Heart right ventricle (tissue), 16 donors: ENCODE measurements around the gene ELOVL3. TPM values are rescaled to one million over a fixed set of nuclear protein-coding genes. Genes with fewer than 3 reads are reported as not detected.
A peak's percentile ranks its signal among the peaks of the same experiment; 100 is the strongest.

ENCODE experiments used
- ATAC-seq, 8 donors: fragments of 200-7000 bp; cut with Tn5 transposase; one replicate each; pipeline ENCODE4 v1.9.1; 2020; ENCODE audit warnings: mild to moderate bottlenecking in 8 of 8, moderate library complexity in 8 of 8, moderate number of reproducible peaks in 1 of 8
- DNase-seq, 2 donors: peaks; one replicate each; pipeline ENCODE4 v3.0.0-alpha.2; 2020
- H3K27ac ChIP-seq, 10 donors: fragments of 200-600 bp; sonication (generic) in 2 of 10; one replicate each; pipeline versions ENCODE4 v1.5.0 to v1.8.0; 2020 to 2022; ENCODE audit warnings: mild to moderate bottlenecking in 3 of 10
- H3K27me3 ChIP-seq, 7 donors: fragments of 200-600 bp; one replicate each; pipeline ENCODE4 v1.8.0; 2021 to 2022; ENCODE audit warnings: mild to moderate bottlenecking in 2 of 7
- H3K36me3 ChIP-seq, 9 donors: fragments of 200-600 bp; sonication (generic) in 1 of 9; one replicate each; pipeline versions ENCODE4 v1.5.0 to v1.8.0; 2020 to 2022; ENCODE audit warnings: mild to moderate bottlenecking in 2 of 9
- H3K4me1 ChIP-seq, 9 donors: fragments of 200-600 bp; sonication (generic) in 1 of 9; one replicate each; pipeline versions ENCODE4 v1.5.0 to v1.8.0; 2020 to 2022; ENCODE audit warnings: mild to moderate bottlenecking in 4 of 9
- H3K4me3 ChIP-seq, 10 donors: fragments of 200-600 bp; sonication (generic) in 2 of 10; one replicate each; pipeline versions ENCODE4 v1.5.0 to v1.8.0; 2020 to 2022; ENCODE audit warnings: mild to moderate bottlenecking in 7 of 10, moderate library complexity in 2 of 10
- H3K9me3 ChIP-seq, 11 donors: fragments of 200-600 bp in 10 of 11; sonication (generic) in 2 of 11; one replicate each; pipeline versions ENCODE4 v1.5.0 to v1.8.0; 2013 to 2022; ENCODE audit warnings: mild to moderate bottlenecking in 2 of 11, control low read depth in 1 of 11, moderate library complexity in 1 of 11
- WGBS, 2 donors: extraction: QIAGEN DNeasy Blood & Tissue Kit; methylation state at CpG; one replicate each; pipeline ENCODE4 v1.1.7; 2013; ENCODE audit warnings: inconsistent platforms in 1 of 2; 5-methylcytosine and 5-hydroxymethylcytosine counted together
- intact Hi-C, 10 donors: fragments of 100-400 bp; cut with DNase I; formaldehyde crosslinking; loops; one replicate each; pipeline versions ENCODE4 v1.11.1 to v1.14.2; 2022
- polyA plus RNA-seq, 2 donors: library from polyadenylated mRNA; stranded (reverse); fragments of 200-250 nt; gene quantifications; one replicate each; pipeline ENCODE4 v1.2.3, GENCODE V29; 2013
- total RNA-seq, 10 donors: library from RNA; stranded (reverse); fragmentation: NEBNext Ultra II Directional in 3 of 10; extraction: Animal tissue kit (Norgen Biotek cat#: 25700) in 3 of 10; gene quantifications; one replicate each; pipeline versions ENCODE4 v1.2.1 to v1.2.4, GENCODE V29; 2021 to 2023
- TF ChIP-seq, protein P1 (sequence below), 9 donors: fragments of 200-600 bp; sonication (generic) in 2 of 9; IDR thresholded peaks; one replicate each; pipeline versions ENCODE4 v1.5.0 to v1.8.0; 2021 to 2022; ENCODE audit warnings: antibody characterized with exemption in 9 of 9, mild to moderate bottlenecking in 5 of 9, moderate library complexity in 1 of 9
- donor health status: Arrhythmogenic right ventricular cardiomyopathy.
- donor health status: ischemic (EF 13 %, LVEDD 7.1; RV severe dilation, severe dysfunction).
- donor health status: healthy with polysubstance abuse.
- donor health status: DM: no; HTN: yes; CAD: no.
- donor health status: DM: no; HTN: no; CAD: no.
- donor health status: ischemic (EF 25% LVEDD 6.9; RV normal size, moderate dysfunction).
- donor health status: ischemic (EF 25% LVEDD 5.7; RV mildly dilated, moderate dysfunction).
- donor health status: healthy.
- donor health status: DM: yes; HTN: yes; CAD: no.
- donor health status: Ischemic cardiomyopathy.
- donor health status: ischemic (EF 35%, LVEDD 5.7; RV mildly dilated, moderate dysfunction).
- donor health status: nonischemic (EF 11% LVEDD 7.7; RV severe dilation, severe dysfunction).
- donor health status: DM: yes; HTN: yes; CAD: no.
- donor health status: PGD.
- donor health status: ischemic (EF 29% LVEDD 5.4; RV normal size, mild dysfunction).
- donor health status: nonischemic (EF 23%, LVEDD 6.1; RV moderate dilation, normal function).

ELOVL3 gene
- total and polyA plus RNA-seq, 12 donors, result 0.22 to 0.45 (median 0.27) TPM; not detected in 8

DNA sequence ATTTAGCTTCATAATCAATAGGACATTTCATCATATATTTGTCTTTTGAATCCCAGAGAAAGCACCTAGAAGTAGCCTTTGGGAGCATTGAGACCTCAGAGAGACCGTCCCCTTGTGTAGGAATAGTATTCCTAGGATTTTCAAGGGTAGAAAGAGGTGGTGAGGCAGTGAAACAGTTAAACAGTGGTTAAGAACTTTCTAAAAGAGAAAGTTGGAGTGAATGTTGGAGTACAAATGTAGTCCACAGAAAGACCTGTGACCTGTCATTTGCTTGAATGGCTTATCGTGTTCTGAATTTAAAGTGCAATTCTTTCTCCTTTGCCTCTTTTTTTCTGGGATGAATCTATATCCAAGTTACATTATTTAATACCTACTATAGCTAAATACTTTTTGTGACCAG, 49.2 kb downstream of the ELOVL3 start:
- TF ChIP-seq, protein P1, sequence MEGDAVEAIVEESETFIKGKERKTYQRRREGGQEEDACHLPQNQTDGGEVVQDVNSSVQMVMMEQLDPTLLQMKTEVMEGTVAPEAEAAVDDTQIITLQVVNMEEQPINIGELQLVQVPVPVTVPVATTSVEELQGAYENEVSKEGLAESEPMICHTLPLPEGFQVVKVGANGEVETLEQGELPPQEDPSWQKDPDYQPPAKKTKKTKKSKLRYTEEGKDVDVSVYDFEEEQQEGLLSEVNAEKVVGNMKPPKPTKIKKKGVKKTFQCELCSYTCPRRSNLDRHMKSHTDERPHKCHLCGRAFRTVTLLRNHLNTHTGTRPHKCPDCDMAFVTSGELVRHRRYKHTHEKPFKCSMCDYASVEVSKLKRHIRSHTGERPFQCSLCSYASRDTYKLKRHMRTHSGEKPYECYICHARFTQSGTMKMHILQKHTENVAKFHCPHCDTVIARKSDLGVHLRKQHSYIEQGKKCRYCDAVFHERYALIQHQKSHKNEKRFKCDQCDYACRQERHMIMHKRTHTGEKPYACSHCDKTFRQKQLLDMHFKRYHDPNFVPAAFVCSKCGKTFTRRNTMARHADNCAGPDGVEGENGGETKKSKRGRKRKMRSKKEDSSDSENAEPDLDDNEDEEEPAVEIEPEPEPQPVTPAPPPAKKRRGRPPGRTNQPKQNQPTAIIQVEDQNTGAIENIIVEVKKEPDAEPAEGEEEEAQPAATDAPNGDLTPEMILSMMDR (IDR thresholded peaks at IDR 0.05), result no peak
- H3K4me1 ChIP-seq, result peaks cover 5 to 62% (median 40%) of the 10 kb centered on the region in 9 donors
- no peak for DNase-seq
- intact Hi-C loops, result no loop called here
- H3K4me3 ChIP-seq, result no peak overlapping the region
- 65 to 78% methylated on average over 2 of the region's 2 CpGs for WGBS, 2 donors
- no peaks in the 10 kb centered on the region for H3K27me3 ChIP-seq
- peaks cover 0 to 16% (median 0%) of the 10 kb centered on the region in 9 donors for H3K36me3 ChIP-seq
- H3K27ac ChIP-seq, result no peak overlapping the region
- no peaks in the 10 kb centered on the region for H3K9me3 ChIP-seq
- ATAC-seq, result no peak

DNA sequence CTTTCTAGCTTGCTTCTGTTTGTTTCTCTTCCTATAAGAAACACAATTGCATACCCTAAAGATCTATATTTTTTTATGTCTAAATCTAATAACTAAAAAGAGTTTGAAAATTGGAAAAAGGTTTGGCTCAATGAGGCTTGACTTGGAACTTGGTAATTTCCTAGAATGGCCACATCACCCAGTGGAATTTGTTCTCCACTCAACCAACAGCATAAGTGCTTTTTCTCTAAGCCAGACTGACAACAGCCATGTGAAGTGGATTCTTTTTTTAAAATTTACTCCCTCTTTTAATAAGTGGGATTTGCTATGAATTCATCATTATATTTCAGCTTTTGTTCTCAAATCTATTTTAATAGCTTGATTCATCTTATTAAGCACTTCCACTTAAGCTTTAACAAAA, 53.0 kb downstream of the ELOVL3 start:
- Histone ChIP-seq H3K9me3 (no peaks in the 10 kb centered on the region), H3K36me3 (peaks cover 0 to 27% (median 0%) of the 10 kb centered on the region in 9 donors), H3K4me1 (peaks cover 8 to 75% (median 59%) of the 10 kb centered on the region in 9 donors), H3K27ac (peak overlapping the region in 7 of 10 donors; percentile 79 to 88 (median 84)), H3K27me3 (no peaks in the 10 kb centered on the region), H3K4me3 (no peak overlapping the region)
- TF ChIP-seq, protein P1 (IDR thresholded peaks at IDR 0.05), result no peak
- DNase-seq (no peak), ATAC-seq (no peak)
- intact Hi-C loops, result no loop called here

Other genes with a start within 250 kb of the ELOVL3 start
- gene ARMH3, start 170.1 kb upstream of the ELOVL3 start, total RNA-seq, result 10 to 100 TPM; 45.0 to 96.8 (median 59.5) TPM
- gene ARMH3, start 170.1 kb upstream of the ELOVL3 start, polyA plus RNA-seq, result 10 to 100 TPM; 24.1 to 34.8 TPM
- 10 to 100 TPM in 7 of 10 donors, 1 to 10 TPM in 3; 8.2 to 13.6 (median 11.1) TPM for gene HPS6, start 160.9 kb upstream of the ELOVL3 start, total RNA-seq
- gene HPS6, start 160.9 kb upstream of the ELOVL3 start, polyA plus RNA-seq, result 1 to 10 TPM; 8.3 to 9.7 TPM
- 10 to 100 TPM; 39.2 to 63.8 (median 56.3) TPM for gene LDB1, start 105.9 kb upstream of the ELOVL3 start, total RNA-seq
- 10 to 100 TPM; 21.9 to 22.9 TPM for gene LDB1, start 105.9 kb upstream of the ELOVL3 start, polyA plus RNA-seq
- 10 to 100 TPM; 10.6 to 22.7 (median 13.0) TPM for gene PPRC1, start 93.3 kb upstream of the ELOVL3 start, total RNA-seq
- 10 to 100 TPM; 14.1 to 14.9 TPM for gene PPRC1, start 93.3 kb upstream of the ELOVL3 start, polyA plus RNA-seq
- 10 to 100 TPM; 22.3 to 45.5 (median 29.0) TPM for gene NOLC1, start 73.9 kb upstream of the ELOVL3 start, total RNA-seq
- gene NOLC1, start 73.9 kb upstream of the ELOVL3 start, polyA plus RNA-seq, result 10 to 100 TPM in 1 of 2 donors, 1 to 10 TPM in 1; 8.6 to 24.0 TPM
- gene PITX3, start 15.2 kb downstream of the ELOVL3 start, total RNA-seq, result 1 to 10 TPM in 4 of 10 donors, under 1 TPM in 6; 0.21 to 2.8 (median 0.86) TPM
- 10 to 100 TPM in 1 of 2 donors, 1 to 10 TPM in 1; 1.8 to 10.4 TPM for gene PITX3, start 15.2 kb downstream of the ELOVL3 start, polyA plus RNA-seq
- gene GBF1, start 19.2 kb downstream of the ELOVL3 start, total RNA-seq, result 10 to 100 TPM; 43.6 to 60.5 (median 50.7) TPM
- gene GBF1, start 19.2 kb downstream of the ELOVL3 start, polyA plus RNA-seq, result 10 to 100 TPM; 20.7 to 25.6 TPM
- 10 to 100 TPM in 9 of 10 donors, 1 to 10 TPM in 1; 9.9 to 40.0 (median 15.7) TPM for gene NFKB2, start 169.4 kb downstream of the ELOVL3 start, total RNA-seq
- 10 to 100 TPM; 19.7 to 19.8 TPM for gene NFKB2, start 169.4 kb downstream of the ELOVL3 start, polyA plus RNA-seq
- gene PSD, start 192.5 kb downstream of the ELOVL3 start, total RNA-seq, result 1 to 10 TPM in 4 of 10 donors, under 1 TPM in 5, not detected in 1; 0.19 to 1.5 (median 0.61) TPM
- gene PSD, start 192.5 kb downstream of the ELOVL3 start, polyA plus RNA-seq, result under 1 TPM; 0.37 to 0.42 TPM
- gene FBXL15, start 194.5 kb downstream of the ELOVL3 start, total RNA-seq, result 10 to 100 TPM in 5 of 10 donors, 1 to 10 TPM in 5; 6.7 to 10.5 (median 9.9) TPM
- gene FBXL15, start 194.5 kb downstream of the ELOVL3 start, polyA plus RNA-seq, result 10 to 100 TPM; 10.4 to 19.2 TPM
- gene CUEDC2, start 206.3 kb downstream of the ELOVL3 start, total RNA-seq, result 10 to 100 TPM; 65.7 to 84.3 (median 79.1) TPM
- gene CUEDC2, start 206.3 kb downstream of the ELOVL3 start, polyA plus RNA-seq, result 10 to 100 TPM; 60.0 to 81.7 TPM
- not detected for gene C10orf95, start 225.2 kb downstream of the ELOVL3 start, total RNA-seq
- not detected for gene C10orf95, start 225.2 kb downstream of the ELOVL3 start, polyA plus RNA-seq